ENCODE measurements around the gene C5AR2. TPM values are rescaled to one million over a fixed set of nuclear protein-coding genes. Genes with fewer than 3 reads are reported as not detected.
A peak's percentile ranks its signal among the peaks of the same experiment; 100 is the strongest.
"Not testable (repeated sequence)": the region's sequence is repeated elsewhere in the genome, so short reads cannot be mapped to it uniquely, and the experiment has no call there.

C5AR2 gene
- total RNA-seq, 2 donors from 2014 or later: 0.70 to 1.4 TPM

GRCh38 chr19:47356900-47357299 lies 24.9 kb downstream of the C5AR2 start:
- DNase-seq (no peak), ATAC-seq (no peak)
- H3K9me3 ChIP-seq (ENCODE audit: control insufficient read depth, low read length, poor library complexity, severe bottlenecking): no peaks in the 10 kb centered on the region
- no peaks in the 10 kb centered on the region for H3K27me3 Mint-ChIP-seq
- no peak overlapping the region for H3K4me3 Mint-ChIP-seq
- H3K27ac Mint-ChIP-seq: no peak overlapping the region
- peaks cover 2% of the 10 kb centered on the region for H3K36me3 Mint-ChIP-seq (ENCODE audit: low read depth)
- H3K4me1 Mint-ChIP-seq: peaks cover 9% of the 10 kb centered on the region

DNA sequence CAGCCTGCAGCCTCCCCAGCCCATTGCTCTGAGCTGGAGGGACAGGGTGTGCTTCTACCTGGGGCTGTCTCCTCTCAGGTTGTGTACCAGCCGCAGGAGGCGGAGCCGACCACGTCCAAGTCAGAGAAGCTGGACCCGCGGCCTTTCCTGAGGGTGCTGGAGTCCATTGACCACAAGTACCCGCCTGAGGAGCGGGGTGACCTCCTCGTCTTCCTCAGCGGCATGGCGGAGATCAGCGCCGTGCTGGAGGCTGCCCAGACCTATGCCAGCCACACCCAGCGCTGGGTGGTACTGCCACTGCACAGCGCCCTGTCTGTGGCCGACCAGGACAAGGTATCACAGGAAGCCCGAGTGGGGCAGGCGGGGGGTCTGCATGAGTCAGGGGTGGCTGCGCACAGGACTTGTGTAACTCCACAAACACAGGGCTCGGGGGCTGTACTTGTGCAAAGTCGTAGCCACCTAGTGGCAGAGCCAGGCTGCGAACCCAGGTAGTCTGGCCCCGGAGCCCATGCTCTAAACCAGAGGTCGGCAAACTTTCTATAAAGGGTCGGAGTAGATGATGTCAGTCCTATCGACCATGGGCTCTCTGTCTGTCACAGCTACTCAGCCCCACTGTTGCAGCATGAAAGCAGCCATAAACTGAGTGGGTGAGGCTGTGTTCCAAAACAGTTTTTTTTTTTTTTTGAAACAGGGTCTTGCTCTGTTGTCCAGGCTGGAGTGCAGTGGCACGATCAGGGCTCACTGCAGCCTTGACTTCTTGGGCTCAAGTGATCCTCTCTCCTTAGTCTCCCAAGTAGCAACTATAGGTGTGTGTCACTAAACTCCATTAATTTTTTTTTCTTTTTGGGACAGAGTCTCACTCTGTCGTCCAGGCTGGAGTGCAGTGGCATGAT lies 26.1 kb downstream of the C5AR2 start:
- Mint-ChIP-seq H3K27ac (peak overlapping the region; percentile 43), H3K4me3 (no peak overlapping the region), H3K4me1 (peaks cover 5% of the 10 kb centered on the region), H3K27me3 (no peaks in the 10 kb centered on the region), H3K36me3 (ENCODE audit: low read depth) (peaks cover 2% of the 10 kb centered on the region)
- no peak for DNase-seq
- ATAC-seq: no peak
- H3K9me3 ChIP-seq (ENCODE audit: control insufficient read depth, low read length, poor library complexity, severe bottlenecking): no peaks in the 10 kb centered on the region

GRCh38 chr19:47358936-47359335 lies 27.0 kb downstream of the C5AR2 start:
- H3K36me3 Mint-ChIP-seq (ENCODE audit: low read depth): peaks cover 2% of the 10 kb centered on the region
- H3K27me3 Mint-ChIP-seq: no peaks in the 10 kb centered on the region
- H3K9me3 ChIP-seq (ENCODE audit: control insufficient read depth, low read length, poor library complexity, severe bottlenecking): no peaks in the 10 kb centered on the region
- ATAC-seq (no peak), DNase-seq (no peak)
- peaks cover 5% of the 10 kb centered on the region for H3K4me1 Mint-ChIP-seq
- no peak overlapping the region for H3K4me3 Mint-ChIP-seq
- peak overlapping the region; percentile 43 for H3K27ac Mint-ChIP-seq

DNA sequence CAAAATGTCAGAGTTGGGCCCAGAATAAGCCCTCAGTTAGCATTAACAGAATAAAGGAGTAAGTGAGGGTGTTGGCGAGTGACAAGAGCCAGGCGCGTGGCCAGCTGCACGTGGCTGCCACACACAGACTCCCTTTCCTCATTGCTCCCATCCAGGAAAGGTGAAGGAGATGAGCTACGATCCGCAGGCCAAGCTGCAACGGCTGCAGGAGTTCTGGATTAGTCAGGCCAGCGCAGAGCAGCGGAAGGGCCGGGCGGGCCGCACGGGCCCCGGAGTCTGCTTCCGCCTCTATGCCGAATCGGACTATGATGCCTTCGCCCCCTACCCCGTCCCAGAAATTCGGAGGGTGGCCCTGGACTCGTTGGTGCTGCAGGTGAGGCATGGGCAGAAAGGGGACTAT lies 30.3 kb downstream of the C5AR2 start:
- Mint-ChIP-seq H3K27me3 (no peaks in the 10 kb centered on the region), H3K36me3 (ENCODE audit: low read depth) (peaks cover 5% of the 10 kb centered on the region), H3K27ac (no peak overlapping the region), H3K4me1 (peaks cover 8% of the 10 kb centered on the region), H3K4me3 (no peak overlapping the region)
- ATAC-seq (no peak), DNase-seq (no peak)
- no peaks in the 10 kb centered on the region for H3K9me3 ChIP-seq (ENCODE audit: control insufficient read depth, low read length, poor library complexity, severe bottlenecking)

DNA sequence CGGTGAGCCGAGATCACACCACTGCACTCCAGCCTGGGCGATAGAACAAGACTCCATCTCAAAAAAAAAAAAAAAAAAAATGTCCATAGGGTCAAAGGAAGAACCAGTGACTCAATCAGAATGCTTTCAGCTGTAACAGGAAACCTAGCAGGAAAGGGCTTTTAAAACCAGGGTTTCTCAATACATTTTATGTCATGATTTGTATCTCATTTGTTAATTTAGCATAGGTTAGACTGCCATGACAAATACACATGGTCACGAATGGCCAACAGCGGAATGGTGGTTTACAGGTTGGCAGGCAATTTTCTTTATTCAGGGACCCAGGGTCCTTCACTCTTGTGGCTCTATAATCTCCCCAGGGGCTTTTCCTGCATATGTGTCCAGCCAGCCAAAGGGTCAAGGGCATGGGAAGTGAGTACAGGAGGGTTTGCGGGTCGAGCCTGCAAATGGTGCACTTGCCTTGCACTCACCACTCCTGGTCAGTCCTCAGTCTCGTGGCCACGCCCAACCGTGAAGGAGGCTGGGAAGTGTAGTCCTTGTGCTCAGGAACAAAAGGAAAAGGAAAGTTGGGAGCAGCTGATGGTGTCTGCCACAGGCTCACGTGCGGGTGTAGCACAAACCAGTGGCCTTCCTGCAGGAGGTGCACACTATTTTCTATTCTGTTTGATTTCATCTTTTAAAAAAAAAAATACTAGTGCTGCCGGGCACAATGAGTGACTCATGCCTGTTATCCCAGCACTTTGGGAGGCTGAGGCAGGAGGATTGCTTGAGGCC lies 32.0 kb downstream of the C5AR2 start:
- DNase-seq (no peak), ATAC-seq (no peak)
- no peaks in the 10 kb centered on the region for H3K9me3 ChIP-seq (ENCODE audit: control insufficient read depth, low read length, poor library complexity, severe bottlenecking)
- Mint-ChIP-seq H3K4me1 (peaks cover 8% of the 10 kb centered on the region), H3K27ac (no peak overlapping the region), H3K36me3 (ENCODE audit: low read depth) (peaks cover 5% of the 10 kb centered on the region), H3K4me3 (no peak overlapping the region), H3K27me3 (no peaks in the 10 kb centered on the region)

- not testable (repeated sequence) for H3K4me3 Mint-ChIP-seq; H3K27ac Mint-ChIP-seq; H3K27me3 Mint-ChIP-seq; H3K4me1 Mint-ChIP-seq; DNase-seq; ATAC-seq; H3K36me3 Mint-ChIP-seq (ENCODE audit: low read depth); H3K9me3 ChIP-seq (ENCODE audit: control insufficient read depth, low read length, poor library complexity, severe bottlenecking)
These were observed 33.5 kb downstream of the C5AR2 start for GRCh38 chr19:47365455-47365854.

- ATAC-seq (peak; percentile 55), DNase-seq (no peak)
- Mint-ChIP-seq H3K27me3 (no peaks in the 10 kb centered on the region), H3K36me3 (ENCODE audit: low read depth) (peaks cover 3% of the 10 kb centered on the region), H3K4me1 (peaks cover 3% of the 10 kb centered on the region), H3K27ac (no peak overlapping the region), H3K4me3 (no peak overlapping the region)
- H3K9me3 ChIP-seq (ENCODE audit: control insufficient read depth, low read length, poor library complexity, severe bottlenecking): no peaks in the 10 kb centered on the region
These were observed 38.2 kb downstream of the C5AR2 start for GRCh38 chr19:47370045-47370611.

- peaks cover 3% of the 10 kb centered on the region for H3K36me3 Mint-ChIP-seq (ENCODE audit: low read depth)
- no peak for ATAC-seq
- peaks cover 3% of the 10 kb centered on the region for H3K4me1 Mint-ChIP-seq
- H3K27me3 Mint-ChIP-seq: no peaks in the 10 kb centered on the region
- H3K4me3 Mint-ChIP-seq: no peak overlapping the region
- no peak overlapping the region for H3K27ac Mint-ChIP-seq
- no peak for DNase-seq
- H3K9me3 ChIP-seq (ENCODE audit: control insufficient read depth, low read length, poor library complexity, severe bottlenecking): no peaks in the 10 kb centered on the region
These were observed 39.3 kb downstream of the C5AR2 start for GRCh38 chr19:47371261-47371660.

- Mint-ChIP-seq H3K27me3 (no peaks in the 10 kb centered on the region), H3K27ac (no peak overlapping the region), H3K4me1 (no peaks in the 10 kb centered on the region), H3K36me3 (ENCODE audit: low read depth) (peaks cover 2% of the 10 kb centered on the region), H3K4me3 (no peak overlapping the region)
- no peak for ATAC-seq
- H3K9me3 ChIP-seq (ENCODE audit: control insufficient read depth, low read length, poor library complexity, severe bottlenecking): no peaks in the 10 kb centered on the region
- DNase-seq: no peak
These were observed 40.6 kb downstream of the C5AR2 start for GRCh38 chr19:47372603-47373002.

DNA sequence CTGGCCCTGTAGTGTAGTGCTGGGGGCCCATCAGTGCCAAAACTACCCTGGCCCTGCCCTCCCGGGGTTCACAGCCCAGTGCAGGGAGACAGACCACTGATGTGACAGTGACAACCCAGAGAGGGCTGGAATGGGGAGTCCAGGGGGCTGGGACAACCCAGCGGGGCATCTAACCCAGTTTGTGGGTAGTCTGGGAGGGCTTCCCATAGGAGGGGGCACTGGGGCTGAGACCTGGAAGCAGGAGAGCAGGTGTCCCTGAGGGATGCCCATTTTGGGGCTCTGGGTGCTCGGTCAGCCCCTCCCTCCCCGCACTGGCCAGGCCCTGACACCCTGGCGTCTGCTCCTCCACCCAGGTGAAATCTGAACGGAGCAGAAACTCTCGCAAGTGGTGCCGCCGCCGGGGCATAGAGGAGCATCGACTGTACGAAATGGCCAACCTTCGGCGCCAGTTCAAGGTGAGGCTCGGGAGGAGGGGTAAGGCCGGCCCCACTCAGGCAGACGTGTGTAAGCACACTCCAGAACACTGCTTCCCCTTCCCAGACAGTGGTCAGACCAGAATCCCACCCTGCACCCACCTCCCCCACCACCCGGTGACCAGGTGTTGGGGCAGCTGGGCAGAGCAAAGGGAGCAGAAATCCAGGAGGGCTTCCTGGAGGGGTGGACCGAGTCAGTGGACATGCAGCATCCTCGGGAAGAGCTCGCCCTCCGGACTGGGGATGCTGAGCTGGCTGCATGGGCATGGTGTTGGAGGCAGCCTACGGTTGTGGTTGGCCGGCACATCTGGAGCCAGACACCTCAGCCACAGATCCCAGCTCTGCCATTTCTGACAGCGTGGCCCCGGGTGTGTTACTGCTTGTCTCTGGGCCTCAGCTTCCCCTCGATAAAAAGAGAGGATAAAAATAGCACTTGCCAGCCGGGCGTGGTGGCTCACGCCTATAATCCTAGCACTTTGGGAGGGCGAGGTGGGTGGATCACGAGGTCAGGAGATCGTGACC lies 41.6 kb downstream of the C5AR2 start:
- H3K9me3 ChIP-seq (ENCODE audit: control insufficient read depth, low read length, poor library complexity, severe bottlenecking): no peaks in the 10 kb centered on the region
- DNase-seq (no peak), ATAC-seq (no peak)
- Mint-ChIP-seq H3K4me3 (no peak overlapping the region), H3K27ac (no peak overlapping the region), H3K4me1 (no peaks in the 10 kb centered on the region), H3K27me3 (no peaks in the 10 kb centered on the region), H3K36me3 (ENCODE audit: low read depth) (peaks cover 2% of the 10 kb centered on the region)

DNA sequence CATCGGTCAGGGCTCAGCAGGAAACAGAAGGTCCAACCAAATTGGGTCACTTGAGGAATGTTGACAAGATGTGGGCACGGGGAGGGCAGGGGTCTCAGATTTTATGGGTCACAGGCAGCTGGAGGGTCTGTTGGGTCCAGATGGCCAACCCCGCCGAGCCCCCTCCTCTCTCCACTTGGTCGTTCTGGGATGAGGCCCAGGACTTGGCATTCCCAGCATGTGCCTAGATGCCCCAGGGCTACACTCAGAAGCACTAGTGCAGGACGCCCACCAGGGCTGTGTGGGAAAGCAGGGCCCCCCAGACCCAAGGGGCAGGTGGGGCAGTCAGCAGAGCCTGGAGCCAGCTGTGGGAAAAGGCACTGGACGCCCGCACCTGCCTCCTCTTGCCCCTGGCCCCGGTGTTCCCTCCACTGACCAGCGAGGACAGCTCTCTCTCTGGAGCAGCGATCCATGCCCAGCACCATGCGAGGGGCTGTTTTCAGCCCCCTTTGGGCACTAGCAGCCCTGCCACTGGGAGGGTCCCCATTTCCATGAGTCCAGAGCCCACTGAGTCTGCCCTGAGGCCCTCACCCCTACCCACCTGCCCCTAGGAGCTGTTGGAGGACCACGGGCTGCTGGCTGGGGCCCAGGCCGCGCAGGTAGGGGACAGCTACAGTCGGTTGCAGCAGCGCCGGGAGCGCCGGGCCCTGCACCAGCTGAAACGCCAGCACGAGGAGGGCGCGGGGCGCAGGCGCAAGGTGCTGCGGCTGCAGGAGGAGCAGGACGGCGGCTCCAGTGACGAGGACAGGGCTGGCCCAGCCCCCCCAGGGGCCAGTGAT lies 43.1 kb downstream of the C5AR2 start:
- H3K9me3 ChIP-seq (ENCODE audit: control insufficient read depth, low read length, poor library complexity, severe bottlenecking): no peaks in the 10 kb centered on the region
- Mint-ChIP-seq H3K4me3 (no peak overlapping the region), H3K36me3 (ENCODE audit: low read depth) (peaks cover 2% of the 10 kb centered on the region), H3K27ac (no peak overlapping the region), H3K4me1 (no peaks in the 10 kb centered on the region), H3K27me3 (no peaks in the 10 kb centered on the region)
- ATAC-seq (no peak), DNase-seq (no peak)
